Activated CD4-positive, alpha-beta memory T cell treated with anti-CD3 and anti-CD28 coated beads, Interleukin-2, amount 10 ng/mL, durations not matched to agents 7 days and 5 days (primary cell): ENCODE measurements around the gene ASB13. TPM values are rescaled to one million over a fixed set of nuclear protein-coding genes. Genes with fewer than 3 reads are reported as not detected.

Experiments
- CTCF ChIA-PET: fragments of 350-600 bp; sonication (Branson Sonifier 250); formaldehyde crosslinking; loops from one replicate; lab custom pipeline; 2021; ENCODE audit warnings: antibody characterized with exemption, inconsistent platforms; lab: Charles Lee
- POLR2A ChIA-PET: fragments of 350-600 bp; sonication (Branson Sonifier 250); formaldehyde crosslinking; loops from one replicate; lab custom pipeline; 2021; ENCODE audit warnings: antibody characterized with exemption; lab: Charles Lee
- DNase-seq: peaks from one replicate; pipeline ENCODE4 v3.0.0-alpha.2; 2020
- H3K27ac Mint-ChIP-seq: one replicate; pipeline ENCODE4 v1.8.0; 2021; ENCODE audit warnings: mild to moderate bottlenecking, mixed read lengths
- H3K27me3 Mint-ChIP-seq: one replicate; pipeline ENCODE4 v1.8.0; 2021; ENCODE audit warnings: mixed read lengths
- H3K36me3 Mint-ChIP-seq: one replicate; pipeline ENCODE4 v1.8.0; 2021; ENCODE audit warnings: low read depth, mixed read lengths
- H3K4me1 Mint-ChIP-seq: one replicate; pipeline ENCODE4 v1.8.0; 2021; ENCODE audit warnings: mixed read lengths
- H3K4me3 Mint-ChIP-seq: one replicate; pipeline ENCODE4 v1.8.0; 2021; ENCODE audit warnings: mild to moderate bottlenecking, mixed read lengths
- H3K9me3 Mint-ChIP-seq: one replicate; pipeline ENCODE4 v1.8.0; 2021; ENCODE audit warnings: mixed read lengths
- total RNA-seq, 2 experiments: library from RNA; stranded (reverse); gene quantifications; one replicate each; pipeline ENCODE4 v1.2.3, GENCODE V29; 2021

ASB13 gene
- total RNA-seq, 2 experiments from 2014 or later = 4.8 to 5.4 TPM

DNA sequence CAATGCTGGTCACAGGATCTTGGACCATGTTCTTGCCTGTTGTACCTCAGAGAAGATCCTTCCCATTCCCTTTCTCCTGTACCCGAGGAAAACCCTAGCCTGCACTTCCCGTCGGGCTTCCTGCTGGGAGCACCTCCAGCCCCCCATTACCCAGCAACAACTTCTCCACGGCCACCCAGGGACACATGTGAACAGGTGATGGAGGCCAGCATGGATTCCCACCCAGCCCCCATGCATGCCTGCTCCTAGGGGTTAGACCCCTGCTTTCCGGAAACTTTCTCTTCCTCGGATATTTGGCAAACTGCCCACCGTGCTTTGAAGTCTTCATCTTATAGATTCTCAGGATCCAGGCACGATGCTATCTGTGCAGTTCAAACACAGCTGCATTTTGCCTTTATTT, 74.3 kb downstream of the ASB13 start:
- H3K36me3 Mint-ChIP-seq = no peaks in the 10 kb centered on the region
- CTCF ChIA-PET = interaction anchor here (0.6 kb wide), 1 partner anchor 56 kb away, joined by 4 read pairs; no protein-coding TSS in a partner anchor
- H3K9me3 Mint-ChIP-seq = no peaks in the 10 kb centered on the region

DNA sequence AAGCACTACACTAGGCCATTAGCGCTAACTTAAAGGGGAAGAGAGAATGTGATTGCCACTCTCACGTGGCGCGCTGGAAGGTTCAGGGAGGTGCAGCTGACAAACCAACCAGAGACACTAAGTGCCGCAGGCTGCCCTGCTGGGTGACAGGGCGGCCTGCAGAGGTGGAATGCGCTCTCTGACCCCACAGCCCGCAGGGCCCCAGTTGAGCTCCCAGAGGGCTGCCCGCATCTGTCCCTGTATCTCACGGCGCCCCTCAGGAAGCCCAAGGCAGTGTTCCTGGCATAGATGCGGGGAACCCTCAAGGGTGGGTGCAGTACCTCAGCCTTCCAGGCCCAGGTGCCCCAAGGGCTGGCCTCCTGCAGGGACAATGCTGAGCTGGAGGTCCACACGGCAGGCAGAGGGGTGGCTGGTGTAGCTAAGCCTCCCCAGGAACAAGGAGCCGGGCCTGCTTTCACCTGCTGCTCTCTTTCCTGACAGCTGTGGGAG, 75.0 kb downstream of the ASB13 start:
- no peaks in the 10 kb centered on the region for H3K9me3 Mint-ChIP-seq
- ChIA-PET POLR2A (no interaction called here), CTCF (no interaction called here)
- no peak overlapping the region for H3K4me3 Mint-ChIP-seq
- H3K27ac Mint-ChIP-seq = no peak overlapping the region
- peaks cover 12% of the 10 kb centered on the region for H3K27me3 Mint-ChIP-seq
- H3K36me3 Mint-ChIP-seq = no peaks in the 10 kb centered on the region
- DNase-seq = no peak
- peaks cover 14% of the 10 kb centered on the region for H3K4me1 Mint-ChIP-seq

More for the DNA sequence above, 74.3 kb downstream of the ASB13 start:
- no peak for DNase-seq
- peaks cover 16% of the 10 kb centered on the region for H3K4me1 Mint-ChIP-seq
- no peak overlapping the region for H3K4me3 Mint-ChIP-seq
- POLR2A ChIA-PET = no interaction called here
- H3K27ac Mint-ChIP-seq = no peak overlapping the region
- peaks cover 12% of the 10 kb centered on the region for H3K27me3 Mint-ChIP-seq

DNA sequence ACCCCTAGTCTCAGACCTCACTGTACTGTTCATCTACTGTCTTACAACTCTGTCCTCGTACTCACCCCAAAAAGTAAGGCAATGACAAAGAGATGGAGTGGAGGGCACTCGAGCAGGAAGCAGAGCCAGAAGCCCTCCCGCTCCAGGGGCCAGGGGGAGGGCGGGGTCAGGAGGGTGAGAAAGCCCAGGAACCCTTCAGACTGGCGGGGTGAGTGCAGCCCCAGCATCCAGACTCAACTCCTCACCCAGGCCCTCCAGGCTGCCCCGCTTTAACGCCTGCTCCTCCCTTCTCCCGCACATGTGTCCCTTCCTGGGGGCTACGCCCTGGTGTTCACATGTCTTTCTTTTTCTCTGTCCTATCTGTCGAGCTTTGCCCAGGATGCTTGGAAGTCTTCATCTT, 75.6 kb downstream of the ASB13 start:
- Mint-ChIP-seq H3K27me3 (peaks cover 12% of the 10 kb centered on the region), H3K4me1 (peaks cover 9% of the 10 kb centered on the region), H3K9me3 (no peaks in the 10 kb centered on the region), H3K4me3 (no peak overlapping the region), H3K36me3 (no peaks in the 10 kb centered on the region), H3K27ac (no peak overlapping the region)
- DNase-seq = no peak
- ChIA-PET POLR2A (no interaction called here), CTCF (no interaction called here)

DNA sequence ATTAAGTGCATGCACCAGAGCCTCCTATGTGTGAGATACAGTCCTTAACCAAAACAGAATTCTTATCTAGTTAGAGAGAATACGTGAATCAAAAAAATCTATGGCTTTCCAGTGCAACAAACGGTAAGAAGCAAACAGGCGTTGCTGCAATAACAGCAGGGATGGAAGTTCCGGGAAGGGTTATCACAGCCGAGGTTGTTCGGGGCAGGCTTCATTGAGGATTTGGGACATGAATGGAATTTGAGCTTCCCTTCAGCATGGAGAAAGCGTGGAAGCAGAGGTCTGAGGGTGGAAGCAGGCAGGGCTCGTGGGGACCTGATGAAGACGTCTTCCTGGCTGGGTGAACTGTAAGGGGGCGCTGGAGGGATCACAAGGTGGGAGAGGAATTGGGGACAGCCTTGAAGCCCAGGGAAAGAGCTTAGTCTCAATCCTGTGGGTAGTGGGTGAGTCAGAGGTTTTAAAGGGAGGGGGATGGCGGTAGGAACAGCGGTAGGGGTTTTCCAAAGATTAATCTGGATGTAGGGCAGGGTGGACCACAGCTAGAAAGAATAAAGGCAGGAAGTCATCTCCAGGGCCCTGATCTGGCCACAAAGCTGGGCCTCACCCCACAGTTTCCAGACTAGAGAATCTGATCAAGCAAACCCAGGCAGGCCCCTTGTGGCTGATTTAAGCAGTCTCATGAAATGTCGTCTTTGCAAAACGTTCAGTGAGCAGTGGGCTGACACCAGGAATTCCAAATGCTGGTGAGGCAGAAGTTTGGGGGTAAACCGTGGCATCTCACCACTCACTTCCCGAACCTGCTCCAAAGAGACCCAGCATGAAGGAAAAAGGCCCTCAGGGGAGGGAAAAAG, 76.5 kb downstream of the ASB13 start:
- H3K27ac Mint-ChIP-seq = no peak overlapping the region
- H3K9me3 Mint-ChIP-seq = no peaks in the 10 kb centered on the region
- CTCF ChIA-PET = interaction anchor here (1.2 kb wide), 1 partner anchor 33 kb away, joined by 4 read pairs; no protein-coding TSS in a partner anchor
- POLR2A ChIA-PET = no interaction called here
- no peak for DNase-seq
- no peaks in the 10 kb centered on the region for H3K36me3 Mint-ChIP-seq
- H3K27me3 Mint-ChIP-seq = peaks cover 12% of the 10 kb centered on the region
- peaks cover 8% of the 10 kb centered on the region for H3K4me1 Mint-ChIP-seq
- H3K4me3 Mint-ChIP-seq = no peak overlapping the region

DNA sequence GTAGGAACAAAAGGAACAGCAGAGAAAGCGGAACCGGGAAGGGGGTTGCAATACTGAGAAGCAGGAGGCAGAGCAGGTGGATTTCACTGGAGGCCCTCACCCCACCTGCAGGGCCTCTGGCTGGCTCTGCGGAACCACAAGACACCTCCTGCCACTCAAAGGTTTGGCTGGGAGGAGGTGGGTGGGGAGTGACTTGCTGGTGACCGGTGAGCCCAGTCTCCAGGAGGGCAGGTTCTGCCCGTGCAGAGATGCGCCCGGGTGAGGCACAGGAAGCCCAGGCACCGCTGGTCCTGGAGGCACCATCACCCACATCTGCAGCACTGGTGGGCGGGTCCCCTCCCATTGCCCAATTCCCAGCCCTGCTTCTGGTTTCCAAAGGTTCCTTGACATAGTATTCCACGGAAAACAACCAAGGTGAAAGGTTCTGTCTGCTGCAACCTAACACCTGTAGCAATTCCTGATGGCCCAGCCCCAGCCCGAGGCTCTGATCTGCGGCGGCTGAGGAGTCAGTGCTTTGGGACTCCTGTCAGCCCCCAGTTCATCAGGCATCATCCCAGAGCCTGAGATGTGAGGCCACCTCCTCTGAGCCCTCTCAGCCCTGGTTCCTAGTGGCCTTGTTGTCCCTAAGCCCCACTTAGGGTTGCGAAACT, 77.3 kb downstream of the ASB13 start:
- no peaks in the 10 kb centered on the region for H3K36me3 Mint-ChIP-seq
- ChIA-PET POLR2A (no interaction called here), CTCF (interaction anchor here (1.2 kb wide), 1 partner anchor 34 kb away, joined by 4 read pairs; no protein-coding TSS in a partner anchor)
- H3K27ac Mint-ChIP-seq = no peak overlapping the region
- H3K9me3 Mint-ChIP-seq = no peaks in the 10 kb centered on the region
- no peak overlapping the region for H3K4me3 Mint-ChIP-seq
- peaks cover 8% of the 10 kb centered on the region for H3K4me1 Mint-ChIP-seq
- peaks cover 9% of the 10 kb centered on the region for H3K27me3 Mint-ChIP-seq
- no peak for DNase-seq

Other genes with a start within 250 kb of the ASB13 start
- not detected for gene CALML5, start 167.0 kb downstream of the ASB13 start, total RNA-seq
- not detected for gene CALML3, start 141.6 kb downstream of the ASB13 start, total RNA-seq
- 10 to 100 TPM; 35.1 to 37.3 TPM for gene TASOR2, start 18.2 kb upstream of the ASB13 start, total RNA-seq
- gene GDI2, start 146.8 kb upstream of the ASB13 start, total RNA-seq = 100 to 1,000 TPM; 218 to 220 TPM
- gene ANKRD16, start 223.3 kb upstream of the ASB13 start, total RNA-seq = 1 to 10 TPM; 3.3 to 5.4 TPM
- 10 to 100 TPM; 54.8 to 61.6 TPM for gene FBH1, start 223.6 kb upstream of the ASB13 start, total RNA-seq